Stomach smooth muscle (tissue), 2 donors: ENCODE measurements around the gene SMIM1.

ENCODE experiments used
- H3K27ac ChIP-seq: one replicate; pipeline ENCODE4 v1.7.0; 2013; ENCODE audit warnings: mild to moderate bottlenecking, low read length, inconsistent platforms
- H3K27me3 ChIP-seq, 2 donors: one replicate each; pipeline ENCODE4 v1.7.0; 2013; ENCODE audit warnings: low read length in 2 of 2; ENCODE audit not compliant: insufficient read depth in 2 of 2, control insufficient read depth in 1 of 2
- H3K36me3 ChIP-seq, 2 donors: one replicate each; pipeline ENCODE4 v1.7.0; 2013; ENCODE audit warnings: low read length in 2 of 2; ENCODE audit not compliant: control insufficient read depth in 2 of 2, insufficient read depth in 2 of 2
- H3K4me1 ChIP-seq: one replicate; pipeline ENCODE4 v1.7.0; 2013; ENCODE audit warnings: low read length; ENCODE audit not compliant: control insufficient read depth, insufficient read depth
- H3K4me3 ChIP-seq, 2 donors: one replicate each; pipeline ENCODE4 v1.7.0; 2013; ENCODE audit warnings: low read length in 2 of 2
- H3K9ac ChIP-seq, 2 donors: one replicate each; pipeline ENCODE4 v1.7.0; 2013; ENCODE audit warnings: low read length in 2 of 2, mild to moderate bottlenecking in 1 of 2
- H3K9me3 ChIP-seq, 2 donors: one replicate each; pipeline ENCODE4 v1.7.0; 2013; ENCODE audit warnings: low read length in 2 of 2; ENCODE audit not compliant: control insufficient read depth in 2 of 2
- donor health status: healthy.
- donor health status: Pancreatic carcinoma.

SMIM1 gene

GRCh38 chr1:3816331-3817137 lies 44.0 kb downstream of the SMIM1 start:
- no peak overlapping the region for H3K27ac ChIP-seq
- H3K9ac ChIP-seq = no peak overlapping the region
- H3K36me3 ChIP-seq = peaks cover 36 to 44% of the 10 kb centered on the region in 2 donors
- H3K27me3 ChIP-seq = no peaks in the 10 kb centered on the region
- H3K4me3 ChIP-seq = no peak overlapping the region
- no peaks in the 10 kb centered on the region for H3K4me1 ChIP-seq
- no peaks in the 10 kb centered on the region for H3K9me3 ChIP-seq

GRCh38 chr1:3817138-3817740 lies 44.7 kb downstream of the SMIM1 start:
- no peaks in the 10 kb centered on the region for H3K27me3 ChIP-seq
- no peaks in the 10 kb centered on the region for H3K9me3 ChIP-seq
- H3K27ac ChIP-seq = no peak overlapping the region
- no peaks in the 10 kb centered on the region for H3K4me1 ChIP-seq
- no peak overlapping the region for H3K4me3 ChIP-seq
- no peak overlapping the region for H3K9ac ChIP-seq
- H3K36me3 ChIP-seq = peaks cover 37 to 50% of the 10 kb centered on the region in 2 donors

- no peaks in the 10 kb centered on the region for H3K27me3 ChIP-seq
- H3K4me3 ChIP-seq = no peak overlapping the region
- no peak overlapping the region for H3K9ac ChIP-seq
- H3K4me1 ChIP-seq = no peaks in the 10 kb centered on the region
- H3K9me3 ChIP-seq = no peaks in the 10 kb centered on the region
- no peak overlapping the region for H3K27ac ChIP-seq
- peaks cover 45 to 57% of the 10 kb centered on the region in 2 donors for H3K36me3 ChIP-seq
Measured at GRCh38 chr1:3817821-3818597, 45.5 kb downstream of the SMIM1 start.

GRCh38 chr1:3819771-3820200 lies 47.2 kb downstream of the SMIM1 start:
- Histone ChIP-seq H3K9me3 (no peaks in the 10 kb centered on the region), H3K4me1 (no peaks in the 10 kb centered on the region), H3K27ac (no peak overlapping the region), H3K9ac (no peak overlapping the region), H3K27me3 (no peaks in the 10 kb centered on the region), H3K36me3 (peaks cover 39 to 59% of the 10 kb centered on the region in 2 donors), H3K4me3 (no peak overlapping the region)

GRCh38 chr1:3820316-3820715 lies 47.8 kb downstream of the SMIM1 start:
- no peaks in the 10 kb centered on the region for H3K9me3 ChIP-seq
- H3K4me3 ChIP-seq = no peak overlapping the region
- H3K4me1 ChIP-seq = no peaks in the 10 kb centered on the region
- H3K9ac ChIP-seq = no peak overlapping the region
- H3K27ac ChIP-seq = no peak overlapping the region
- H3K36me3 ChIP-seq = peaks cover 37 to 56% of the 10 kb centered on the region in 2 donors
- H3K27me3 ChIP-seq = no peaks in the 10 kb centered on the region

- Histone ChIP-seq H3K9me3 (no peaks in the 10 kb centered on the region), H3K9ac (no peak overlapping the region), H3K4me3 (no peak overlapping the region), H3K27me3 (no peaks in the 10 kb centered on the region), H3K4me1 (no peaks in the 10 kb centered on the region), H3K27ac (no peak overlapping the region), H3K36me3 (peaks cover 41 to 57% of the 10 kb centered on the region in 2 donors)
Measured at GRCh38 chr1:3821004-3821403, 48.5 kb downstream of the SMIM1 start.

- no peaks in the 10 kb centered on the region for H3K9me3 ChIP-seq
- H3K9ac ChIP-seq = no peak overlapping the region
- H3K27ac ChIP-seq = no peak overlapping the region
- H3K27me3 ChIP-seq = no peaks in the 10 kb centered on the region
- H3K36me3 ChIP-seq = peaks cover 42 to 56% of the 10 kb centered on the region in 2 donors
- H3K4me3 ChIP-seq = no peak overlapping the region
- no peaks in the 10 kb centered on the region for H3K4me1 ChIP-seq
Measured at GRCh38 chr1:3821447-3821846, 48.9 kb downstream of the SMIM1 start.

GRCh38 chr1:3821908-3822307 lies 49.4 kb downstream of the SMIM1 start:
- Histone ChIP-seq H3K36me3 (peaks cover 44 to 57% of the 10 kb centered on the region in 2 donors), H3K4me1 (no peaks in the 10 kb centered on the region)

GRCh38 chr1:3822421-3822820 lies 49.9 kb downstream of the SMIM1 start:
- Histone ChIP-seq H3K27ac (no peak overlapping the region), H3K9ac (no peak overlapping the region), H3K27me3 (no peaks in the 10 kb centered on the region), H3K36me3 (peaks cover 44 to 58% of the 10 kb centered on the region in 2 donors), H3K9me3 (no peaks in the 10 kb centered on the region), H3K4me1 (no peaks in the 10 kb centered on the region), H3K4me3 (no peak overlapping the region)

More at GRCh38 chr1:3821908-3822307, 49.4 kb downstream of the SMIM1 start:
- Histone ChIP-seq H3K4me3 (no peak overlapping the region), H3K27me3 (no peaks in the 10 kb centered on the region), H3K27ac (no peak overlapping the region), H3K9me3 (no peaks in the 10 kb centered on the region), H3K9ac (no peak overlapping the region)

GRCh38 chr1:3824650-3825049 lies 52.1 kb downstream of the SMIM1 start:
- peaks cover 54 to 72% of the 10 kb centered on the region in 2 donors for H3K36me3 ChIP-seq
- H3K27me3 ChIP-seq = no peaks in the 10 kb centered on the region
- no peaks in the 10 kb centered on the region for H3K9me3 ChIP-seq
- H3K4me1 ChIP-seq = no peaks in the 10 kb centered on the region
- H3K27ac ChIP-seq = no peak overlapping the region
- H3K4me3 ChIP-seq = no peak overlapping the region
- no peak overlapping the region for H3K9ac ChIP-seq
